GM12865 (cell line): ENCODE results near the gene IZUMO2.

Experiments
- DNase-seq: peaks from one replicate; pipeline ENCODE4 v3.0.0; 2010; ENCODE audit warnings: low read depth
- H3K4me3 ChIP-seq: 2 replicates; pipeline ENCODE4 v1.5.1; 2011; ENCODE audit warnings: mild to moderate bottlenecking, low read depth, low read length, control low read depth
- CTCF ChIP-seq: IDR thresholded peaks from 2 replicates; pipeline ENCODE4 v1.5.1; 2011; ENCODE audit warnings: low read length, control low read depth, low read depth, inconsistent platforms; ENCODE audit not compliant: insufficient read depth; ENCODE audit errors: missing control alignments

Gene IZUMO2

GRCh38 chr19:50204811-50205675, 42.0 kb upstream of the IZUMO2 start:
- no peak for DNase-seq
- no peak for TF ChIP-seq CTCF
- no peak overlapping the region for H3K4me3 ChIP-seq

DNA sequence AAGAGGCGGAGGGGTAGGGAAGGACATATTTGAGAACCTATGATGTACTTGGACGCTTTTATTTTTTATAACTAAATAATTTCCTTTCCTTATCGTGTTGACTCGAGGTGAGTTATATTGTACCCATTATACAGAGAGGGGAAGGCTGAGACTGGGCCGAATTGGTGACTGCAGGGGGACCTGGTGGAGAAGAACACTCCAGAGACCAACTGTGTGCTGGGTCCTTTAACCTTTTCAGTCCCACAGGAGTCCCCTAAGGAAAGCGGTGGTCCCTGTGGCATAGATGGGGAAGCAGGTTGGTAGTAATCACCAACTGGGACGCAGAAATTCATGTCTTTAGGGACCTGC, 41.0 kb upstream of the IZUMO2 start:
- no peak for DNase-seq
- no peak overlapping the region for H3K4me3 ChIP-seq

GRCh38 chr19:50203281-50204080, 40.4 kb upstream of the IZUMO2 start, which contains the start of gene MYH14:
TSS of gene MYH14 (plus strand) at chr19:50203622. CDS start at chr19:50210366, 6,744 bp downstream.
- no peak within 1 kb of the TSS for H3K4me3 ChIP-seq
- DNase-seq: no peak

More for the DNA sequence above, 41.0 kb upstream of the IZUMO2 start:
- no peak for TF ChIP-seq CTCF

GRCh38 chr19:50202962-50203280, 39.8 kb upstream of the IZUMO2 start:
- no peak for DNase-seq
- no peak for TF ChIP-seq CTCF
- H3K4me3 ChIP-seq: no peak overlapping the region

More at GRCh38 chr19:50203281-50204080, 40.4 kb upstream of the IZUMO2 start, which contains the start of gene MYH14:
- no peak for TF ChIP-seq CTCF

GRCh38 chr19:50202386-50202785, 39.3 kb upstream of the IZUMO2 start:
- H3K4me3 ChIP-seq: no peak overlapping the region
- DNase-seq: no peak
- TF ChIP-seq CTCF: no peak

- H3K4me3 ChIP-seq: no peak overlapping the region
- no peak for TF ChIP-seq CTCF
- no peak for DNase-seq
Observed at GRCh38 chr19:50199259-50199555, 36.1 kb upstream of the IZUMO2 start.
